M059J (cell line): Measurements from ENCODE around the gene ANO1. TPM values are rescaled to one million over a fixed set of nuclear protein-coding genes. Genes with fewer than 3 reads are reported as not detected.

Experiments
- DNase-seq: peaks from one replicate; pipeline ENCODE4 v3.0.0-alpha.2; 2012; ENCODE audit warnings: low read depth
- total RNA-seq: library from RNA; depleted of rRNA; stranded (reverse); fragments of >200 nt; shearing (Covaris generic); gene quantifications from 2 replicates; pipeline ENCODE4 v1.2.3, GENCODE V29; 2014

ANO1 gene
- total RNA-seq, 1 experiment from 2014 or later: not detected

- DNase-seq: peak; percentile 47
Measured at GRCh38 chr11:70095541-70096252, 17.6 kb downstream of the ANO1 start.

DNA sequence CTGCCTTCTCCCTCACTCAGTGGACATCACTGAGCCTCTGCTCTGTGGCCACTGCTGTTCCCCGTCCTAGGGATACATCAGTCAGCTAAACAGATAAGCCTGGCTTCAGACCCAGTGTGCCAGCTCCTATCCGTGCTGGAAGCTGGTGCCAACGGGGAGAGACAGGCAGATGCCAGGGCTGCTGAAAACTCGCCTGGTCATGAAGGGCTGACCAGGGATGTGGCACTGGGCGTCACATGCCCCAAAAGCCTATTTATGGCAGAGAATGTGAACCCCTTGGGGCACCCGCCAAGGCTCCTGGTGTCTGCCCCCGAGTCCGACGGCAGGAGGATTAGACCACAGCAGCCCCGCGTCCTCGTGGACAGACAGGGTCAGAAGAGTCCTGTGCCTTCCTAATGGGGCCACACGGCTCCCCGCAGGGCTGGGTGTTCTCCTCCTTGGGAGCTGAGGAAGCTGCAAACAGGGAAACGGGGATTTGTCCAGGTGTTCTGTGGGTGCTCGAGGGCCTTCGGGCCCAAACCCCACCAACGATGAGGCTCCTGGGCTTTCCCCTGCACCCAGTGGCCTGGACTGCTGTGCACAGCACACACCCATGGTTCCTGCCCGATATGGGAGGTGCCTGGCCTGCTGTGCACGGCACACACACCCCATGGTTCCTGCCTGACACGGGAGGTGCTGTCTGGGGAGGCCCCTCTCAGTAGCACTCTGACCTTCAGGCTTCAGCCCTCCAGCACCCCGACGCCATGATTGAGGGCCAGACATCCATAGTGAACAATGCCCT, 19.9 kb downstream of the ANO1 start:
- DNase-seq: no peak

DNA sequence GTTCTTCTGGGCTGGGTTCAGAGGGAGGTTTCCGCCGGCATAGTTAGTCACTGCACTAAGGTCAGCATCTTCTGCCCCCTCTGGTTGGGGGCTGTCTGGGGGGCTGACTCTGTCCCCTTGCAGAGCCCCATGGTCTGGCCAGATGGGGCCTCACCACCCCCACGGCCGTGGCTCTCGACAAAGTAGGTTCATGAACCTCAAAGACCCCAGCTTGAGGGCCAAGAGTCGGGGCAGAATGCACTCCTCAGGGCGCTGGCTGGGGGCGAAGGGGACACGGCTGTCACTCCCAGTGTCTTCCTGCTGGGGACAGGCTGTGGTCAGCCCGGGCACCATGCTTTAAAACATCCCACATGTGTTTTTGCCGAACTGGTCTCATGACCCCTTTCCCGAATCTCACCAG, 20.8 kb downstream of the ANO1 start:
- no peak for DNase-seq

DNA sequence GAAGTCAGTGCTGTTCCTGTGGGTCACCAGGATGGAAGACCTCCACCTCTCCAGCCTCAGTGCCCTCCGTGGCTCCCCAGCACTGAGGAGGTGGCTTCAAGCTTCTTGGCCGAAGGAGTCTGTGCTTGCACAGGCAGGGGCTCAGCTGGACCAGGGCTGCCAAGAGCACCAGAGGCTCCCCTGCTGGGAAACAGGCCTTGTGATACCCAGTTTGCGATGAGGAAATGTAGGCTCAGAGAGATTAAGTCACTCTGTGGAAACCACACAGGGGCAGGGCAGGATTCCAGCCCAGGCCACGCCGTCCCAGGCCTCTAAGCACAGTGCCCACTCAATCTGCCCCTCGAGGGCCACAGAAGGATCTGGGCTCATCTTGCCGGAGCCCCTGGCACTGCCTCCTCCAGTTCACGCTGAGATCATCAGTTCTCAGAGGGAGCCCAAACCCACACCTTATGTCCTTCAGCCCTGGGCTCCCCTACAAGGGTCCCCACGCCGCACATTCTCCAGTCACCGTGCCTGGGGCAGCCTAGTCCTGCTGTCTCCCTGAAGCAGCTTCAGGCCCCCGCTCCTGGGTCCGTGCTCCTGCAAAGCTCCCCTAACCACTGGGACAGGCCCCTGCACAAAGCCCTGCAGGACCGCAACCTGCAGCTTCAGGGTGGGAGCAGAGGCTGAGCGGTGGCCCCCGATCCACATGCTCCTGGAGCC, 21.6 kb downstream of the ANO1 start:
- DNase-seq: no peak

GRCh38 chr11:70100280-70100603, 22.1 kb downstream of the ANO1 start:
- DNase-seq: no peak

DNA sequence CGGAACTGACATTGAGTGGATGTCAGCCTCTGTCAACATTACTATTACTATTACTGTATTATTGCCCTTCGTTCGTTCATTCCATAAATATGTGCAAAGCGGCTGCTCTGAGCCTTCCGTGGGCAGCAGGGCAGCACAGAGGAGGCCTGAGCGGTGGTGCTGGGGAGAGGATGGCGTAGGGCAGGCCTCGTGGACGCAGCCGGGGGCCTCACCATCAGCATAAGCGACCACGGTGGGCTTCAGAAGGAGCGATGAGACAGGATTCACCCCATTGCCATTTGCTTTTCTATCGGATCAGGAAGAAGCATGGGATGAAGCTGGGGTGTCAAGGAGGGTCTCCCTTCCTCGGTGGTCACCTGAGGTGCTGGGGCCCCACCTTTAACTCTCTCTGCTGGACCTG, 22.7 kb downstream of the ANO1 start:
- no peak for DNase-seq

DNA sequence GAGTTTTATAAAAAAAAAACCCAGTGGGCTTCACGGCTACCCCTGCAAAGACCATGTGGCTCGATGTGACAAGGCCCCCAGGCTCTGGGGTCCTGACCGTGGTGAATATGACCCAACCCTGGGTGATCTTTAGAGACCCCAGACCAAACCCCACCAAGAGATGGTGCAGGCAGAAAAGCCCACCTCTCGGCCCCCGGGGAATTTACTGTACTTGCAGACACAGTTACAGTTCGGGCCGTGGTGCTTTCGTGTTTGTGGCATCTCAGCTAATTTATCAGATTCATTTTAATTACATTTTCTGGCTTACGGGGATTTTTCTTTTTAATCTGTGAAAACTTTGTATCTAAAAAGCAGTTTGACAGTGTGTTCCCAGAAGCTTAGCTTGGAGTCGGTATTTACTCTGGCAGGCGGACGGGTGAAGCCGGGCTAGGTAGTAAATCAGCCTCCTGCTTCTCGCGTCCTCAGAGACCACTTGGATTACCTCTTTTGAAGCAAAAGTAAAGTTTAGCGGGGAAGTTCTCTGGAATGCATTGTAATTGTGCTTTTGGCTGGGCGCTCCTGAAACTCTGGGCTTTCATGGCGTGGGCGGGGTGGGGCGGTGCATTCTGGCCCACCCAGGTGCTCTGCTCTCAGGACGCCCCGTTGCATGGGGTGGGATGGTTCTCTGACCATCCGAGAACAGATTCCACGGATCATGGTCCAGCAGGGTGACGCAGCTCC, 25.3 kb downstream of the ANO1 start:
- DNase-seq: no peak

- peak; percentile 35 for DNase-seq
Measured at GRCh38 chr11:70104419-70104818, 26.3 kb downstream of the ANO1 start.

- no peak for DNase-seq
Measured at GRCh38 chr11:70104961-70105360, 26.8 kb downstream of the ANO1 start.

GRCh38 chr11:70105369-70105754, 27.2 kb downstream of the ANO1 start:
- no peak for DNase-seq

DNA sequence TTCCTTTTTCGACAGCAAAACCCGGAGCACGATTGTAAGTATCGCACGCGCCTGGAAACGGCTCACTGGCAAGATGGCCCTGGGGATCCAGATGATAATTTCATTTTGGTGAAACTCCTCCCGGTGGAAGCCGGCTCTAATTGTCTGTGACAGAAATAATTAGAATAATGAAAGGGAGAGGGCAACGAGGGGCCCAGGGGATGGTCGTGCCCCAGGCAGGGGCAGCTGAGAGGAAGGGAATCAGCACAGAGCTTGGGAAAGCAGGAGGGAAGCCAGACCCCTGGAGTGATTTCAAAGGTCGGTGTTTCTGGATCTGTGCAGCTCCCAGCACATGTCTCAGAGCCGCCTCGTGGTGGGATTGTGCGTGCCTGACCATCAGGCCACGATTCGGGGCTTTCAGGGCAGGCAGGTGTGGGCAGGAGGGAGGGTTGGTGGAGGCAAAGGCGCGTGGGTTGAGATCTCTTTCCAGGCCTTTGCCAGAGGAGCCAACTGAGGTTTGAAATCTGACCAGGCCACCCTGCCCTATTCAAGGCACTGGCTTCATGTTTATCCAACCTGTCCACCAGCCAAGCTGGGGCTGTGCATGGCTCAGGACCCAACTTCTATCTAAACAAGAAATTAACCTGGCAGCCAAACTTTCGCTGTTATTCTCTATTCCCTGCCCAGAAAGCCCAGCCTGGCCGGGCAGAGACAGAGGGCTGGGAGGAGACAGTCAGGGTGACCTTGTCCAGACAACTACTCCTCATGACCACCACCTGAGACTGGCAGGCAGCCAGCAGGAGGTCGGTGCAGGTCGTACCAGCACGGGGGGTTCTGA, 27.8 kb downstream of the ANO1 start:
- no peak for DNase-seq

DNA sequence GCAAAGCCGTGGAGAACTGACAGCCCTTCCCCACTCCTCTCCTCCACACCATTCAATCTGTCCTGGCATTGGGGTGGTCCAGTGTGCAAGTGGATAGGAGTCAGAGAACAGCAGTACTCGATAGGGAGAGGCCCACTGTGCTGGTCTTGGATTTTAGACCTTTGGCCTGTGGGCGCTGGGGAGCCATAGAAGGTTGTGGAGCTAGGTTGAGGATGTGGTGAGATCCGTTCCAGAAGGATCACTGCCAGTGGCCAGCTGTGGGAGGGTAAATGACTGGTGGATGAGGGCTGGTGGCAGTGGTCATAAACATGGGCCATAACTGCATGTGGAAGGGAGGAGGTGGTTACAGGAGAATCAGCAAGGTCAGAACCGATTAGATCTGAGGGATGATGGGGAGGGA, 28.6 kb downstream of the ANO1 start:
- no peak for DNase-seq

- DNase-seq: no peak
Measured at GRCh38 chr11:70107191-70107590, 29.1 kb downstream of the ANO1 start.

DNA sequence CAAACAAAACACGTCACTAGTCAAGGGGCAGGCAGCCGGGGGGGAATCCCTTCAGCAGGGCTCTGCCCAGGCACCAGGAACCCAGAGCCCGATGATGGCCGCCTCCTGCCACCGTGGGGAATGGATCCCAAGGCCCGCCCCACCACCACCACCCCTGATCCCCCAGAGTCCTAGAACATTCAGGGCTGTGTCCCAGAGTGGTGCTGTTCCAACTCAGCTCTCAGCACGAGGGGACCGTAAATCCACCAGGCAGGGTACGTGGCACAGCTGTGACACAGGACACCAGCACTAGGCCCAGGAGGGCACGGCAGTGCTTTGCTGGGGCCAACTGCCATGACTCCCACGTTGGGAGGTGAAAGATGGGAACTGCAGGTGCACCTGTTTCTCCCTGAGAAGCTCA, 29.6 kb downstream of the ANO1 start:
- DNase-seq: no peak

GRCh38 chr11:70108250-70108649, 30.1 kb downstream of the ANO1 start:
- DNase-seq: peak; percentile 60

- DNase-seq: no peak
Measured at GRCh38 chr11:70109006-70109405, 30.9 kb downstream of the ANO1 start.

DNA sequence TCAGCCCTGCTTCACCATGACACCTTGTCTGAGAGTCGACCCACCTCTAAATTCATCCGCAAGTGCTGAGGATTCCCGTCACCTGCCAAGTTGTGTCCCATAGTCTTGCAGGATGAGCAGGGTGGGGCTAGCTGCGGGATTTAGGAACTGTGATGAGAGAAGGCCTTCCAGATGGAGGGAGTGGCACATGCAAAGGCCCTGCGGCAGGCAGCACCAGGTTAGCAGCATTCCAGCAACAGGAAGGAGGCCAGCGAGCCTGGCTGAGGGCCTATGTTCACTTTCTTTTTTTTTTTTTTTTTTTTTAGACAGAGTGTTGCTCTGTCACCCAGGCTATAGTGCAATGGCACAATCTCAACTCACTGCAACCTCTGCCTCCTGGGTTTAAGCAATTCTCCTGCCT, 31.8 kb downstream of the ANO1 start:
- DNase-seq: no peak

DNA sequence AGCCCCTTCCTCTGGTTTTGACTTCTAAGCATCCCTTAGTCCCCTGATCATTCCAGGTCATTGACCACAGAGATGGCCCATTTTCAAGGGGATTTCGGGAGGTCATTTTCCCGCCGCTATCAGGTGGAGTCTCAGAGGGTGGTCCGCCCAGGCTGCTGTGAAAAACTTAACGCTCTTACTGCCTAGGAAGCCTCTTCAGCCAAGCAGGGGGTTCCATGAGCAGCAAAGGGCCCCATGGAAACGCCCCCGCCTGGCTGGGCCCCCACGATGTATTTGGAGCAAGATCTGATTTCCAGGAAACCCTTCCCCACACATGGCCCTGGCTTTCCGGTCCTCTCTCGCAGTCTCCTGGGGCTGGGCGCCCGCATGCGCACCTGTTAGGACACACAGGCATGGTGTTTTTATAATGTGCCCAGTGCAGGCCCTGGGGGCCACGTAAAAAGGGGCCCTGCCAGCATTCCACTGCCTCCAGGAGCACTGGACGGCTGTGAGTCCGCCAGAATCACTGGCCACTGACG, 32.5 kb downstream of the ANO1 start:
- DNase-seq: no peak

- peak; percentile 91 for DNase-seq
Measured at GRCh38 chr11:70111269-70112016, 33.3 kb downstream of the ANO1 start.

GRCh38 chr11:70112017-70112434, 33.9 kb downstream of the ANO1 start:
- DNase-seq: peak; percentile 67
